Measurements from ENCODE around the gene SPDYE16.
"Not testable (repeated sequence)": the region's sequence is repeated elsewhere in the genome, so short reads cannot be mapped to it uniquely, and the experiment has no call there.

GRCh38 chr7:76567311-76567710 lies 24.2 kb upstream of the SPDYE16 start:
- TF ChIP-seq, protein P1, sequence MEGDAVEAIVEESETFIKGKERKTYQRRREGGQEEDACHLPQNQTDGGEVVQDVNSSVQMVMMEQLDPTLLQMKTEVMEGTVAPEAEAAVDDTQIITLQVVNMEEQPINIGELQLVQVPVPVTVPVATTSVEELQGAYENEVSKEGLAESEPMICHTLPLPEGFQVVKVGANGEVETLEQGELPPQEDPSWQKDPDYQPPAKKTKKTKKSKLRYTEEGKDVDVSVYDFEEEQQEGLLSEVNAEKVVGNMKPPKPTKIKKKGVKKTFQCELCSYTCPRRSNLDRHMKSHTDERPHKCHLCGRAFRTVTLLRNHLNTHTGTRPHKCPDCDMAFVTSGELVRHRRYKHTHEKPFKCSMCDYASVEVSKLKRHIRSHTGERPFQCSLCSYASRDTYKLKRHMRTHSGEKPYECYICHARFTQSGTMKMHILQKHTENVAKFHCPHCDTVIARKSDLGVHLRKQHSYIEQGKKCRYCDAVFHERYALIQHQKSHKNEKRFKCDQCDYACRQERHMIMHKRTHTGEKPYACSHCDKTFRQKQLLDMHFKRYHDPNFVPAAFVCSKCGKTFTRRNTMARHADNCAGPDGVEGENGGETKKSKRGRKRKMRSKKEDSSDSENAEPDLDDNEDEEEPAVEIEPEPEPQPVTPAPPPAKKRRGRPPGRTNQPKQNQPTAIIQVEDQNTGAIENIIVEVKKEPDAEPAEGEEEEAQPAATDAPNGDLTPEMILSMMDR (conservative IDR thresholded peaks at IDR 0.05; ENCODE audit: low read length): not testable (repeated sequence)
- not testable (repeated sequence) for TF ChIP-seq EZH2phosphoT487 (IDR thresholded peaks at IDR 0.05; ENCODE audit: borderline replicate concordance, low read depth, low read length)

Data from OCI-LY7 (cell line).